Stimulated activated CD4-positive, alpha-beta T cell treated with anti-CD3 and anti-CD28 coated beads, Interleukin-12 subunit alpha, Interleukin-12 subunit beta, amount 100 ng/mL, for 24 hours (primary cell): Measurements from ENCODE around the gene MRPL50.

Experiments
- DNase-seq, 2 experiments: peaks; one replicate each; pipeline ENCODE4 v3.0.0-alpha.2; 2020; ENCODE audit warnings: low read depth in 2 of 2

The MRPL50 gene

DNA sequence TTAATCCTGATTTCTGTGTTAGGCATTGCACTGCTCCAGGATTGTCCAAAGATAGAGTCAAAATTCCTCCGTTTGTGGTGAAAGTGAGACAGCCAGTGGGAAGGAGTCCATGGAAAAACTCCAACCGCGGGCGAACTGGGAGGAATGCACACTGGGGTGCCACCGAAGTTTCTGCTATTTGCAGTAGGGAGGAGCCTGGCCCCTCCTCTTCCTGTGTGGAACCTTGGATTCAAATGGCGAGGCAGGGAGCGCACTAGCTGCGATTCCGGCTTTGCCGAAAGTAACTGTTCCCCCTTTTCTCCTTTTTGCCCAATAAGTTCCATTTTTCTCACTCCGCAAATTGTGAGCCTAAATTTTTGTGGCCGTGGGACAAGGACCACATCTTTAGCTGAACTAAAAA lies 22.9 kb downstream of the MRPL50 start:
- no peak for DNase-seq

DNA sequence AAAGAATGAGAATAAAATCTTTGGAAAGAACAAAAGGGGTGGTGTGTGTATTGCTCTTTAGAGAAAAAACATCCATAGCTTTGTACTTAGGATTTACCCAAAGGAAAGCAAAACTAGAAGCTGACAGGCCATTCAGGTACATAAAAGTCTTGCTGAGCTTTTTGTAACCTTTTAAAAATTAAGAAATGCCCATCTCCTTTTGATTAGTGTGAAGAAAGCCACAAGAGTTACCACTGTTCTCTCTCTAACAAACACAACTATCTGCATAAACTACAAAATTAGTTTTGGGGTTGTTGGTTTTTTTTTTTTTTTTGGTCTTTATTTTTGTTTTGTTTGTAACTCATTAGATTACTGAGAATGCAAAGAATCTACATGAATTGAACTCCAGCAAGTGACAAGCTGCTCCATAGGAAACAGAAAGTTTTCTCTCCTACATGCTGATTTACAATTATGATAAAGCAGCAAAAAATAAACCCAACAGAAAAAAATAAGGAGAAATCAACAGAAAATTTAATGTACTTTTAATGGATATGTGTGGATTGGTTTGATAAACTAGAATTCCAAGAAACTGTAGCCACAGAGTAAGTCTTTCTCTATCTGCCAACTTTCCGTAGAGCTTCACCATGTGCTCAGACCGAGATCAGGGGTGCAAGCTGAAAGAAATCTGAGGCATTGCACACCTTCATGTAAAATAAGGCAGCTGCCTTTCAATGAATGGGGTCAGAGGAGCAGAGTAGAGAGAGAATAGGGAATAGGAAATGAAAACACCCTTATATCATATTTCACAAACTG lies 25.9 kb downstream of the MRPL50 start:
- DNase-seq, result no peak

GRCh38 chr9:101371813-101372212 lies 26.6 kb downstream of the MRPL50 start:
- DNase-seq, result no peak

- no peak for DNase-seq
Observed at GRCh38 chr9:101369884-101370531, 28.4 kb downstream of the MRPL50 start.

DNA sequence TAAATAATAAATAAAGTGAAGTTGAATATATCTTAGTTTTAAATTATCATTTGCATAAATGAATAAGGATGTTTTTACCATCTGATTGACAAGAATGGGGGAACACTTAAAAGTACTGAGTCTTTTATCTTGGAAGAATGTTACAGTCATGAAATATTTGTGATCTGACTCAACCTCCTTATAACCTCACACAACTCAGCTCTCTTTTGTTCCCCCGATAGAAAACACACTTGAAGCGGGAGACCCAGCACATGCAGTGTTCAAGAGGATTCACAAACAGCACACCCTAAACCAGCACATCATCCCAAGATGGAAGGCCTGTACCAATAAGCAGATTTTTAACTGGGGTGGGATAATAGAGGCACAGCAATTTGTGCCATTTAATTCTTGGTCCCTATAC lies 29.1 kb downstream of the MRPL50 start:
- DNase-seq, result no peak

DNA sequence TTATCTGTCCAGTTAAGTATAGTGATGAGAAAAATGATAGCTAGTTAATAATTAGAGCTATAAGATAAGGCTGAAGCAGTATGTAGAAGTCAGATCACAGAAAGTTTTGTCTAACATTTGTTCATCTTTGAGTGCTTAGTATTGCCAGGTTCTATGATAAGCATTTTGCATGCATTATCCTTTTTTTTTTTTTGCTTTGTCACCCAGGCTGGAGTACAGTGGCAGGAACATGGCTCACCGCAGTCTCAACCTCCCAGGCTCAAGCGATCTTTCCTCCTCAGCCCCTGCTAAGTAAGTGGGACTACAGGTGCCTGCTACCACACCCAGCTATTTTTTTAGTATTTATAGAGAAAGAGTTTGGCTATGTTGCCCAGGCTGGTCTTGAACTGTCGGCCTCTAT lies 31.1 kb downstream of the MRPL50 start:
- no peak for DNase-seq

- no peak for DNase-seq
Observed at GRCh38 chr9:101366038-101366756, 32.2 kb downstream of the MRPL50 start.

GRCh38 chr9:101365181-101365580 lies 33.2 kb downstream of the MRPL50 start:
- no peak for DNase-seq

- DNase-seq, result no peak
Observed at GRCh38 chr9:101362450-101362849, 36.0 kb downstream of the MRPL50 start.

- DNase-seq, result no peak
Observed at GRCh38 chr9:101360647-101361046, 37.8 kb downstream of the MRPL50 start.

DNA sequence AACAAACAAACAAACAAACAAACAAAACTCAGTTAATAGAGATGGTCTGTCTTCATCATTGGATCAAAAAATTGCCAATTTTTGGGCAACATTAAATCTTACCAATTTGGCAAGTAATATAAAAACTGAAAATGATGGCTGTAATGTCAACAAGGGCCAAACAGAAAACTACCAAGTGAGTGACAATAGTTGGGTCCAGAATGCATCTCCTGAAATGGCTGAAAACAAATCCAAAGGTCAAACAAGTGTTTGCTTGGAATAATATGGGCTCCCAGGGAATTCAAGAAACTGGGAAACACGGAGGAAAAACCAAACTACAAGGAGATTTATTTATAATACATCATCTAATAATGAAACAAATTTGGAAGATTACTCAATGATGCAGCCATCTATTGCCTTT lies 38.7 kb downstream of the MRPL50 start:
- no peak for DNase-seq

- no peak for DNase-seq
Observed at GRCh38 chr9:101356619-101357018, 41.8 kb downstream of the MRPL50 start.

- no peak for DNase-seq
Observed at GRCh38 chr9:101354765-101355708, 43.4 kb downstream of the MRPL50 start.

- DNase-seq, result no peak
Observed at GRCh38 chr9:101354143-101354764, 44.2 kb downstream of the MRPL50 start.

DNA sequence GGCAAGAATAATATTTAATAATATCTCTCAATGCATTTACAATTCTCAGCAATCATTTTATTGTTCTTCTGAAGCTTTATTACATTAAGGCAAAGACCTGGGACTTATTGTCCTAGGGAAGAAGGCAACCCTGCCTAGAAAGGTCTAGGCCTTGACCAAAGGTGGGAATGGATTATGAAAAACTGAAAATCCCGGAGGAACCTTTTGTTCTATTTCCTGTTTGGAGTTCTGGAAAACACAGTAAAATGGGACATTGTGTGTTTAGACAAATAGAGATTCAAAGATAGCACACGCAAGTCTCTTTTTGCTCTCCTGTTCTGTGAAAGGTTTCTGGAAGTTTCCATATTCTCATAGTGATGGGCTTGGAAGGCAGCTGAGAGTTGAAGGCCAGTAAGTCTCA lies 44.7 kb downstream of the MRPL50 start:
- DNase-seq, result no peak

- no peak for DNase-seq
Observed at GRCh38 chr9:101352892-101353463, 45.4 kb downstream of the MRPL50 start.

- no peak for DNase-seq
Observed at GRCh38 chr9:101350285-101350684, 48.1 kb downstream of the MRPL50 start.

DNA sequence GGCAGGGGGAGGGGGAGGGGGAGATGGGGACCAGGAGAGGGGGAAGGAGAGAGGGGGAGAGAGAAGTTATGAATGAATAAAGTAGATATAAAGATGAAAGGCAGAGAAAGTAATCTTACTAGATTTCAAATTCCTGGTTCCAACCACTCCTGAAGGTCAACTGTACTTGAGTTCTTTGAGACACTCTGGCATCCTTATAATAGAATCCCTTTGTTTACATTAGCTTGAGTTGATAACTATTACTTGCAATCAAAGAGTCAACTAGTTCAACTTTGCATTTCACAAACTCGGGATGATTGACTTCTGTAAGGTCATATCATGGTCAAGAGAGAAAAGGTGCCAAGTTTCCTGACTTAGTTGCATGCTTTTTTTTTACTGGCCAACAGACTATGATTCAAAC lies 55.8 kb downstream of the MRPL50 start:
- DNase-seq, result no peak

- DNase-seq, result no peak
Observed at GRCh38 chr9:101341958-101342357, 56.5 kb downstream of the MRPL50 start.
